HL-60/S4 (cell line): ENCODE measurements around the gene PRTN3.

Experiments
- in situ Hi-C: fragments of 300-500 bp; cut with MboI; formaldehyde crosslinking; loops from 2 replicates; pipeline ENCODE4 v1.14.3; 2022; ENCODE audit warnings: low sequenced_read_pairs

PRTN3 gene

GRCh38 chr19:896999-897398, 56.2 kb downstream of the PRTN3 start:
- in situ Hi-C loops, result no loop called here

DNA sequence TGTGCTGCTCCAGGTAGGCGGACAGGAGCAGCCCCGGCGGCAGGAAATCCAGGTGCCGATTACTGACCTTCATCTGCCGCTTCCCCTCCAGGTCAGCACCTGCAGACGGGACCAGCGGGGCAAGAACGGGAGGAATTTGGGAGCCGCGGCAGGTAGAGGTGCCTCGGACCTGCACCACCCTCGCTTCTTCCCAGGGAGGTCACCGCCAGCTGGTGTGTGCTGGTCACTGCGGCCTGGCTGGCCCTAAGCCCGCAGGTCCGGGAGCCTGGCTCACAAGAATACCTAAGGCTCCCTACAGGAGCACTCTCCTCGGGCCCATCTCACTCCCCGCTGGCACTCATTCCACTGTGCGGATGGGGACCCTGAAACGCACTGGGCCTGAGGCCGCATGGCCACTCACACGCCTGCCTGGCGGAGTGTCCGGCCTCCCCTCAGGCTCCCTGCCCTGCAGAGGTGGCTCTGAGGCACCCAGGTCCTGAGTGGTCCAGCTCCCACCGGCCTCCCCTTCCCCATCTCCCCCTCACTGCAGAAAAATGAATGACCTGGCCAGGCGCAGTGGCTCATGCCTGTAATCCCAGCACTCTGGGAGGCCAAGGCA, 56.7 kb downstream of the PRTN3 start:
- in situ Hi-C loops, result no loop called here
